Fibroblast of pulmonary artery (primary cell): ENCODE results near the gene STT3A.

Experiments
- DNase-seq: peaks from one replicate; pipeline ENCODE4 v3.0.0-alpha.2; 2010; ENCODE audit warnings: low read depth
- H3K4me3 ChIP-seq: replicated peaks from 2 replicates; pipeline ENCODE4 v1.5.1; 2011; ENCODE audit warnings: low read depth, mild to moderate bottlenecking, control low read depth, low read length, moderate library complexity
- TF ChIP-seq, protein P1 (sequence below): IDR thresholded peaks from 2 replicates; pipeline ENCODE4 v1.5.1; 2011; ENCODE audit warnings: mild to moderate bottlenecking, control low read depth, low read length, inconsistent platforms; ENCODE audit errors: missing control alignments

STT3A gene

DNA sequence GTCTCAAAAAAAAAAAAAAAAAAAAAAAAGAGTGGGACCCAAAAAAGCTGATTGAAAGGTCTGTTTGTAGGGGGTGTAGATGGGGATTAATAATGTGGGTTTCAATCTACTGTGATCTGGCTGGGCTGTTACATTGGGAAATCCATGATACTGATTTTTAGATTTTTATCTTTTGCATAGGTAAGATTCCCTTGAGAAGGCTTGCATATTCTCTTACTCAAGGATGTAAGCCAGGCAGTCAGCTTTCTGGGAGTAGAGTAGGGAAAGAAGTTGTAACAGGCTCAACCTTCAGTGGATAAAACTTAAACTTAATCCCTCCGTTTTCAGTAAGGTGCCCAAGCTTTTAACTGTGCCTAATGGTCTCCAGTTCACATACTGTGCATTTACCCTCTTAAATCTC is 30.4 kb downstream of the STT3A start:
- TF ChIP-seq, protein P1, sequence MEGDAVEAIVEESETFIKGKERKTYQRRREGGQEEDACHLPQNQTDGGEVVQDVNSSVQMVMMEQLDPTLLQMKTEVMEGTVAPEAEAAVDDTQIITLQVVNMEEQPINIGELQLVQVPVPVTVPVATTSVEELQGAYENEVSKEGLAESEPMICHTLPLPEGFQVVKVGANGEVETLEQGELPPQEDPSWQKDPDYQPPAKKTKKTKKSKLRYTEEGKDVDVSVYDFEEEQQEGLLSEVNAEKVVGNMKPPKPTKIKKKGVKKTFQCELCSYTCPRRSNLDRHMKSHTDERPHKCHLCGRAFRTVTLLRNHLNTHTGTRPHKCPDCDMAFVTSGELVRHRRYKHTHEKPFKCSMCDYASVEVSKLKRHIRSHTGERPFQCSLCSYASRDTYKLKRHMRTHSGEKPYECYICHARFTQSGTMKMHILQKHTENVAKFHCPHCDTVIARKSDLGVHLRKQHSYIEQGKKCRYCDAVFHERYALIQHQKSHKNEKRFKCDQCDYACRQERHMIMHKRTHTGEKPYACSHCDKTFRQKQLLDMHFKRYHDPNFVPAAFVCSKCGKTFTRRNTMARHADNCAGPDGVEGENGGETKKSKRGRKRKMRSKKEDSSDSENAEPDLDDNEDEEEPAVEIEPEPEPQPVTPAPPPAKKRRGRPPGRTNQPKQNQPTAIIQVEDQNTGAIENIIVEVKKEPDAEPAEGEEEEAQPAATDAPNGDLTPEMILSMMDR, result no peak
- no peak for DNase-seq
- no peak overlapping the region for H3K4me3 ChIP-seq

DNA sequence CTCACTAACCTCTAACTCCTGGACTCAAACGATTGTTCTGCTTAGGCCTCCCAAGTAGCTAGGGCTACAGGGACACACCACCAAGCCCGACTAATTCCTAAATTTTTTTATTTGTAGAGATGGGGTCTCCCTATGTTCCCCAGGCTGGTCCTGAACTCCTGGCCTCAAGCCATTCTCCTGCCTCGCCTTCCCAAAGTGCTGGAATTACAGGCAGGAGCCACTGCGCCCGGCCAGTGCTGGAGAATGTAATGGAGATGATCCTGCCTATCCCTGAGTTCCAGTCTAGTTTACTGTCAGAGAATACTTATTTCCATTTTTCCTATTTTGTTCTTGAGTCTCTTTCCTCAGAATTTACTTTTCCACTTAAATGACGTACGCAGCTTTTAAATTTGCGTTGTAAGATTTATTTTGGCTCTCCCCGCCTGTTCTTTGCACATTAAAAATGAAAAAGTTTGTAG is 32.1 kb downstream of the STT3A start, which contains the start of gene CHEK1:
TSS of gene CHEK1 (plus strand) at position 408 of the 458 bp plus-strand sequence. CDS start 1,606 bp downstream, outside the sequence.
- DNase-seq, result no peak
- peak within 1 kb of the TSS; percentile 82 for H3K4me3 ChIP-seq
- TF ChIP-seq, protein P1, result no peak

DNA sequence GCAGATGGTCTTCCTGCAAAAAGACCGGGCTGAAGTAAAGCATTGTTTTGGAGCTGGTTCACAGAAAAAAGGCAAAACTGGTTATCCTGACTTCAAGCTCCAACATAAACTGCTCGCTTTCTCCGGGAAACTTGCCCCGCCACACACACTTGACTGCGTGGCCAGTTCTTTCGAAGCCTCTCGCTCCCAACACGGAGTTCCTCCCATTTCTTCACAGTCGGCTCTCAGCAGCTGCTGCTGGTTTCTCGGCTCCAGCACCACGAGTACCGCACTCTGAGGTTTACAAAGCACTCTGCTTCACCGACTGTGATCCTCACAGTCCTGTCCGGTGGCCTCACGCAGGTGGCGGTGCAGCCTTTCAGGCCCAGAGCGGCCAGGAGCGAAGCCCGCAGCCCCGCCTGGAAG is 32.6 kb downstream of the STT3A start:
- DNase-seq, result no peak
- peak overlapping the region; percentile 82 for H3K4me3 ChIP-seq
- TF ChIP-seq, protein P1, result no peak

DNA sequence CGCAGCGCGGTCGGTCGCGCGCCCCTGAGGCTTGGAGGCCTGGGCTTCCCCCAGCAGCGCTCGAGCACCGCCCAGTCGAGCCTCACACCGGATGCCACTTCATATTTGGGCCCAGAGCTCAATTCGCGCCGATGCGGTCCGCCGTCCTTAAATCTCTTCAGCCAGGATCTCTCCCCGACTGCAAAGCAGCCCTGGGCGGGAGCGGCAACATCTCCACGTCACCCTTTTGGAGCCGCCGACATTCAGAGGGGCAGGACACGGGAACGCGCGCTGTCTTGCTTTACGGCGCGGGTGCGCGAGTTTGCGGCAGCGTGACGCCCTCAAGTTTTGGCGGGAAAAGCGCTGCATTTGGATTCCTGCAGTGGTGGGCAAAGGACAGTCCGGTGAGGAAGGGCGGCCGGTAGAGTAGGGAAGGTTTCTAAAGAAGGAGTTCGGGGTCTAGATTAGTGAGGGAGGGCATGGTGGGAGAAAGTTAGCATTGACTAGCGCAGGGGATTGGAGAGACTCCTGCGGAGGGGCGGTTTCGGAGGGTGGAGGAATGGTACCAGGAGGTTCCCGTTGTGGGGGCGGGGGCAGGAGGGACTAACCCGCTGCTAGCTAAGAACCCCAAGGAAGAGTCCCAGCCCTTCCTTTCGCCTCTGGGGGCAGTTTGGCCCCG is 33.1 kb downstream of the STT3A start:
- TF ChIP-seq, protein P1, result no peak
- H3K4me3 ChIP-seq, result peak overlapping the region; percentile 82
- peak; percentile 91 for DNase-seq

DNA sequence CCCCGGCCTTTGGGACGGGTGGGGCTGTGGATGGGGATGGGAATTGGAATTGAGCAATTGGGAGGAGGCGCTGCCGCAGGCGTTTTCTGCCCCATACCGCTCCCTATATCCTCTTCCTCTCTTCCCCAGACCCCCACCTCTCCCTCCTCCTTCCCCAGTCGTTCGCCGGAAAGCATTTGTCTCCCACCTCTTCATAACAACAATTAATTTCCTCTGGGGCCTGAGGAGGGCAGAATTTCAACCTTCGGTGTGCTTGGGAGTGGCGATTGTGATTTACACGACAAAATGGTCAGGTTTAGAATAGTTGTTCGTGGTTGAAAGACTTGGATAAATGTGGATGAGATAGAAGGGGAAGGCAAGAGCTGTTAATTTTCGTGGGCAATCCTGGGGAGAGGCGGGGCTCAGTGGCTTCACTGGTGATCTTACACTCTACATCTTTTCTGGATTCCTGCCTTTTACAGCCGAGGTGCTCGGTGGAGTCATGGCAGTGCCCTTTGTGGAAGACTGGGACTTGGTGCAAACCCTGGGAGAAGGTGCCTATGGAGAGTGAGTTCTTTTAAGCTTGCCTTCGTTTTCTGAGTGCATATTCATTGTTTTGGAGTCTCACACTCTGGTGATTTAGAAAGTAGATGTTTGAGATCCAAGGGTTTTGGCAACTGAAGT is 33.8 kb downstream of the STT3A start:
- peak; percentile 86 for DNase-seq
- H3K4me3 ChIP-seq, result peak overlapping the region; percentile 82
- TF ChIP-seq, protein P1, result peak; percentile 37

DNA sequence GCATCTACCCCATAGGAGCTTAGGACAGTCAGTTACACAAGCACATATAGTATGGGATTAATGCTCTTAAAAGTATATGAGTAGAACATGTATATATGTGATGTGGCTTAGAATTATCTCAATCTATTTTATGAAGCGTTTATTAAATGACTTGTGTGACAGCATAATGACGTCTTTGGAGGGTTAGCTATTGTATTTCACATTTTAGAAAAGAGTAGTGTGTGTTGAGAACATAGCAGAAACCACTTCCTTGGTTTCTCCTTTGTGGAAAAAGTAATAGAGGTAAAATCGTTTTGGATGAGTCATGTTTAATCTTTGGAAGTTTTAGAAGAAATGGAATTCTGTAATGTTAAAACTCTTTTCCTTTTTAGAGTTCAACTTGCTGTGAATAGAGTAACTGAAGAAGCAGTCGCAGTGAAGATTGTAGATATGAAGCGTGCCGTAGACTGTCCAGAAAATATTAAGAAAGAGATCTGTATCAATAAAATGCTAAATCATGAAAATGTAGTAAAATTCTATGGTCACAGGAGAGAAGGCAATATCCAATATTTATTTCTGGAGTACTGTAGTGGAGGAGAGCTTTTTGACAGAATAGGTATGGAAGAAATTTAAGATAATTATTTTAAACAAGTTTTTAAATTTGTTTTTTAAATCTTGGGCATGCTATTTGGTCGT is 34.7 kb downstream of the STT3A start:
- peak overlapping the region; percentile 82 for H3K4me3 ChIP-seq
- peak; percentile 18 for DNase-seq
- TF ChIP-seq, protein P1, result no peak
